ENCODE results near the gene TBC1D21.

TBC1D21 gene

DNA sequence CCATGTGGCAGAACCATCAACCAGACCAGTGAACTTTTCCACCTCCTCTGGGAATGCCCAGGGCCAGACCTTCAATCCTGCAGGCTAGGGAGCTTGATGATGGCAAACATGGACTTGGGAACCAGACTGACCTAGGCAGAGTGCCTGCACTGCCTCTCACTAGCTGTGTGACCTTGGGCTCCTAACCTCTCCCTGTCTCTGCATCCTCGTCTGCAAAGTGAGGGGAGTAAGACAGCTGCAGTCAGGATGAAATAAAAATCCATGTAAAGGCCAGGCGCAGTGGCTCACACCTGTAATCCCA is 35.4 kb downstream of the TBC1D21 start:
- DNase-seq (ENCODE audit: low spot score), result no peak

DNA sequence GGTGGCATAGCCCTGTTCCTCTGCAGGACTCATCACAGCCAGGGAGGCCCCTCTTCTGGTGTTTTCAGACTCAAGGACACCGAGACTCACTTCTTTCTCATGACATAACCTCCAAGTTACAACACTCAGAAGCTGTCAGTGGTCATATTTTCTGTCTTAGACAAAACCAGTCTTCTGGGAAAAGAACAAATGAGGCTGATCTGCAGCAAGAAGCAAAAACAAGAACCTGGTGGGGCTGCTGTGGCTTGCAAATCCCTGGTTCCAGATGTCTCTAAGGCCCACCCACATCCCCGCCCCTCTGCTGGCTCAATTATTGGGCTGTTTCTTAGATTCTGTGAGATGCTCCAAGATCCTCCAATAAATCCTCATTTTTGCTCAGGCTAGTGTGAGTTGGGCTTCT is 36.3 kb downstream of the TBC1D21 start:
- DNase-seq (ENCODE audit: low spot score), result no peak

DNA sequence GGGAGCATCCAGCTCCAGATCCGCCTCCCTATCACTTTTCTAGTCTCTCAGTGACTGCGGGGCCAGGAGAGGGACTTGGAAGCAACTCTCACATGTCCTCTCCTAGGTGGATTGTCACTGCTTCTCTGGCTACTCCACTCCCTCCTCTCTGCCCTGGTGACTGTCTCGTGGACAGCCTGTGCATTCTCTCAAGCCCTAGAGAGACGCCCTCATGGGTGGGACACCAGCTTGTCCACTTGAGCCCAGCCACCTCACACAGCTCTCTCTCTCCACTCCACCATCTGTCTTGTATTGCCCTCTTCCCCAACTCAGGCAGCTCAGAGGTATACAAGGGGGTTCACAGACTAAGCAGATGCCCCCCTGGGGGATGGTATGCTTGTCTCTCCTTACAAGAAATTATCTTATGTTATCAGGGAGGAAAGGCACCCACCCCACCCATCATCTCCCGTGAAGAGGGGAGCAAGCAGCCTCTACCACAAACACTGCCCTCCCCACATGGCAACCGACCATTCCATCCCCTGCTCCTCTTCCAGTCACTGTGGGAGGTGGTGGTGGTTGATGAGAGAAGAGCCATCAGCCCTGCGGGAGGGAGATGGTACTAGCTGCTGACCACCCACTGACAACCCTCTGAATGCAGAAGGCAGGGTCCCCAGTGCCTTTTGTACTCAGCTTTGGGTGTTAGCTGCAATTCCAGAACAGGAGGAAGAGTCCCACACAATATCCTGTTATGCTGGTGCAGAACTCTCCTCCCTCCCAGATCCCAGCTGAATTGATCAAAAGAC is 37.3 kb downstream of the TBC1D21 start:
- DNase-seq (ENCODE audit: low spot score), result no peak

DNA sequence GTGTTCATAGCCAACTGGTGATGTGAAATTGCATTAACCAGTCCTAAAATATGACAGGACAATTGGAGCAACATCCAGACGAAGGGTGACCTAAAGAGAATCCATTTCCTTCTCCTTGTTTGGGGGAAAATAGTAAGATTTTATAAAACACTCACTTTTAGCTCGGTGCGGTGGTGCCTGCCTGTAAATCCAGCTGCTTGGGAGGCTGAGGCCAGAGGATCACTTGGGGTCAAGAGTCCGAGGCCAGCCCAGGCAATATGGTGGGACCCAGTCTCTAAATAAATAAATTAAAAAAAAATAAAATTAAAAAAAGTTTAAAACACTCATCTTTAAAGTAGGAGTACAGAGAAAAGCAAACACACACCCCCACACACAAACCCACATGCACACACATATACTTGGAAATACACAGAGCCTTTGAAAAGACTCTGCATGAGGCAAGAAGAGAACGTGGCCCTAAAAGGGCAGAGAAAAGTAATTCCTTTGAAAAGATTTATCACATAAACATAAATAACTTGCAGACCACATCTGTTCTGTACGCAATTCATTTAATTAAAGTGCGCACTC is 38.7 kb downstream of the TBC1D21 start:
- DNase-seq (ENCODE audit: low spot score), result no peak

DNA sequence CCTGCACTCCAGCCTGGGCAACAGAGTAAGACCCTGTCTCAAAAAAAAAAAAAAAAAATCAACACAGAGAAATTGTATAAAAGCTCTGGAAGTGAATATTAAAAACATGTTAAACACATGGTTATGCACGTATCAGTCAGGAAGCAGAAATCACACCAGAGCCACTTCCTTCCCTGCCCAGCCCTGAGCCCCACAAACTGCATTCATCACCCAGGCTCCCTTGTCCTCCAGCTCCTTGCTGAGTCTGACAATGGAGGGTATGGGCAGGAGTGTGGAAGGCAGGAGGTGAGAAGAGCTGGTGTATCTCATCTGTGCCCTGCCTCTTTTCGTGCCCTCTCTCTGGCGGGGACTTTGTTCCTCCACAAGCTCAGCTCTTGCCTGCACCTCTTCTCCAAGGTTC is 40.8 kb downstream of the TBC1D21 start:
- DNase-seq (ENCODE audit: low spot score), result no peak

DNA sequence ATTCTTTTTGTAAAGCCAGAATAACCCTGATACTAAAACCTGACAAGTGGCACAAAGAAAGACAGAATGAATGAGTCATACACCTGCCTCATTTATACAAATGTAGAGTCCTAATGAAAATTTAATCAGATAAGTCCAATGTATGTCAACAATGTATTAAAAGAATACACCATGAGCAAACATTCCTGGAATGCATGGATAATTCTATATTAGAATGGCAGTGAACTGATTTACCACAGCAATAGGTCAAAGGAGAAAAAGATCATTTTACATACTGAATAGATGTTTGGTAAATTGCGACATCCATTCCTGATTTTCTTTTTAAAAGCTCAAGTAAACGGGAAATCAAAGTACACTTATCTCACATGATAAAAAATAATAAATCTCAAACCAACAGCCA is 41.7 kb downstream of the TBC1D21 start:
- DNase-seq (ENCODE audit: low spot score), result no peak

DNA sequence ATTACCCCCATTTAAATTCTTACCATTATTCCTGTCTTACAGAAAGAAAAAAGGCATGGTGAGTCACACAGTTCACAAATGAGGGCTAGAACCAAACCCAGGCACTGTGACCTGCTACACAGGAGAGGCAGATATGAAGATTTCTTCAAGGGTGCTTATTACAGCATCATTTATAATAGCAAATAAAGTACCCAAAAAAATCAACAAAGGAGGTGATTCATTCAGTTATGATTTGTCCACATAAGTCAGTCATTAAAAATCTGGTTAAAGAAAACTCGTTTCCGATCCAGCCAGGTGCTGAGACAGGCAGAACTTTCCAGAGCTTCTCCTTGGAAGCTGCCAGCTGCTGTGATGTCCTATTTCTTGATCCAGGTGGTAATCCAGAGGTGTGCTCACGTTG is 45.4 kb downstream of the TBC1D21 start:
- DNase-seq (ENCODE audit: low spot score), result no peak

DNA sequence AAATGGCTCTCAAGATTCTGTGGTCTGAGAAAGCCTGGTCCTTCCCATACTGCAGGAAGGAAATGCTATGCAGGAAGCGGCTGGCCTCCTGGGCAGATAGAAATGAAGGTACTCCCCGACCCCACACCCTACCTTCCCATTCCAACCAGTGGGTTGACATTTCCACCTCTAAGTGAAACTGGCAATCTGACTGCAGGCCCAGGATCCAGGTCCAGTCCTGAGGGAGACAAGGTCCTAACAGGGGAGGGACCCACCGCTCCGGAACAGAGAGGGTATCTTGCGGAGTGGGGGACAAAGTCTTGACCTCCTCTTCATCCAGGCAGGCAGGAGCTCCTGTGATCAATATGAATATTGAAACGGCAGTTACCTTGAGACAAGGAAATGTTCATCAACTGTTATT is 46.3 kb downstream of the TBC1D21 start:
- no peak for DNase-seq (ENCODE audit: low spot score)

DNA sequence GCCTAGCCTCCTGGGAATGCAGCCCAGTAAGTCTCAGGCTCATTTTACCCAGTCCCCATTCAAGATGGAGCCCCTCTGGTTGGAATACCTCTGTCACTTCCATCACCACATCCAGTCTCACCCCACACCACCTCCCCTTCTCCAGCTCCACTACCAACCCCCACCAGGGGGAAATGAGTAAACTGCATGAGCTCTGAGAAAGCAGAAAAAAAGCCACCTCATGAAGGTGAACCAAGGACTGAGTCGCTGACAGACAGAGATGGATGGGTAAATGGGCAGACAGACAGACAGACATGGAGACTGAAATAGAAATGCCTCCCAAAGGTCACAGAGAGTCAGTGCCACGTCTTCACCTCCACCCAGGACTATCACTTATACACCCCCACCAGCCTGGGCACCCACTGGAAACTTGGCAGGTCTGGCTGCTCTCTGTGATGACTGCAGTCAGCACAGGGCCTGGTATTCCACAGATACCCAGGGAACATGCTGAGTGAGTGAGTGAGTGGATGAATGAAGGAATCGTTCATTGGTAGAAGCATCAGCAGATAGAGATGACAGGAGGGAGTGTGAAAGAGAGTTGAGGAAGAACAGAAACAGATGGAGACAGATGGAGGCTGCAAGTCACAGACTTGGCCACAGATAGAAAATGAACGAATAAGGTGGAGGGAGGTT is 48.0 kb downstream of the TBC1D21 start:
- DNase-seq (ENCODE audit: low spot score), result no peak

DNA sequence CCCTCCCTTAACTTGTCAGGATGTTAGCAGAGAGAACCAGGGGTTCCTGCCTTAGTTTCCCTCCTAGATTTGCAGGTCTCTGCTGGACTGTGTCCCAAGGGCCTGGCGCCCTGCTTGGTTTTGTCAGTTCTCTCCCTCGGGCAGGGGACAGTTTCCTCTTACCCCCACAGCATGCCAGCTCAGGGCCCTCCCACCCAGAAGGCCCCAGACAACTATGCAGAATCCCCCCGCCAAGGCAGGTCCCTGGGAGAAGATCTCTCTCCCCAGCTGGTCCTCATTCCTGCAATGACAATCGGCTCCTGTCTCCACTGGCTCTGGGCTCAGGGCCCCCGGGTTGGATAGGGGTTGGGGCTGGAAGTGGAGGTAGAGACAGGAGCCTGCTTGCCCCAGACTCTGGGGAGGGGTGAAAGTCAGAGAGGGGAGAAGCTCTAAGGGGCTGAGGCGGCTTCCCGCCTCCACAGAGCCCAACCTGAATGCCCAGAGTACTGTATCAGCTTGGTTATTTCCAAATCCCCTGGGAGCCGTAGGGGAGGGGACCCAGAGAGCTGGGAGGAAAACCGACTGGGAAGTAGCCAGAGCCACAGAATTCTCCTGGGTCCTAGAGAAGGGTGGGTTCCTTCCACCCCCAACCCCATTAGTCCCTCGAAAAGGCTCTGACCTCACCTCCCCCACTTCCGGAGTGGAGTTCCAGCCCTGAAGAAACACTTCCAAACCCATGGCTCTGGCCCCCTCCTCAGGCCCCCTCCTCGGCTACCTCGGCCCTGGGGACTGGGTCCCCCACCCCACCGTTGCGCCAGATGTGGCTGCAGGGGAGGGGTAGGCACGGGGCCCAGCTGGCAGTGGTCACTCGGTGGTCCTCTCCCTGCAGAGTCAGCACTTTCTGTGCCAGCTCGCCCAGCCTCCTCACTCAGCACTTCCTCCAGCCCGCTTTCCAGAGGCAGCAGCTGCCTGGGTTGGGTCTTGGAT is 49.1 kb downstream of the TBC1D21 start:
- DNase-seq (ENCODE audit: low spot score), result peak; percentile 66

DNA sequence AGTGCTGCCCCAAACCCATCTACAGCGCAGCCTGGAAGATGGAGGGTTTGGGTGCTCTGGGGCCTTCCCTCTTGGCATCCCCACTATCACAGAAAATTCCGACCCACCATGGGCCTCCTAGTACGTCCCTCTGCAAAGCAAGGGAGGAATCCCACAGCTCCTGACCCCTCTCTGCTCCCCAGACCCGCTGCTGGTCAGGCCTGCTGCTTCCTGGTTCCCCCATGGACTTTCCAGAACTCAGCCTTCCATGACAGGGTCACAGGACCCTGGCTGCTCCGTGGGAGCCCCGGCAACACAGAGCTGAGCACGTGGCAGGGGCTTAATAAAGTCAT is 49.8 kb downstream of the TBC1D21 start:
- no peak for DNase-seq (ENCODE audit: low spot score)

DNA sequence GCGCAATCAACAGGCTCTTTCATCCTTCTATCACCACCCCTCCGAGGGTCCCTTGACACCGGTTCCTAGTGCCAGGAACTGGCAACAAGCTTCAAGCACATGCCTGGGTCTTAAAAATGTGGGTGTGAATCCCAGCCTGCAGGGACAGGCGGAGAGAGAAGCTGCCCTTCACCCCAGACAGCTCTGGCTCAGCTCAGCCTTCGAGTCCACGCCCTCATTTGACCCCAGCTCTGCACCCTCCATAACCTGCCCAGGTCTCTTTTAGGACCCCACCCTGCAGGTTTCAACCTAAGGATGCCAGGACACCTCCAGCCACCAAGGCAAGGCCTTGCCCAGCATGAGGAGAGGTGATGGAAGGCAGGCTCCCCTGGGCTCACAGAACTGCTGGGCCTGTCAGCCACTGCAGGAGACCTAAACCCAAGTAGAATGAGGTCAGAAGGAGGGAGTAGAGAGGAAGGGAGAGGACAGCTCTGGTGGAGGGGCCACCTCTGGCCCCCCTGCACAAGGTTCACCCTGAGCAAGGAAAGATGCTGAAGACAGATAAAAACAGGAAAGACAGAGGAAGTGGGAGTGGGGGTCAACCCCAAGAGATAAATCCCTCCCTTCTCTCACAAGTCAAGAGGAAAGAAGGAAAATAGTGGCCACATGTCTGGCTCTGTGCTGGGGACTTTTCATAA is 50.3 kb downstream of the TBC1D21 start:
- DNase-seq (ENCODE audit: low spot score), result no peak

DNA sequence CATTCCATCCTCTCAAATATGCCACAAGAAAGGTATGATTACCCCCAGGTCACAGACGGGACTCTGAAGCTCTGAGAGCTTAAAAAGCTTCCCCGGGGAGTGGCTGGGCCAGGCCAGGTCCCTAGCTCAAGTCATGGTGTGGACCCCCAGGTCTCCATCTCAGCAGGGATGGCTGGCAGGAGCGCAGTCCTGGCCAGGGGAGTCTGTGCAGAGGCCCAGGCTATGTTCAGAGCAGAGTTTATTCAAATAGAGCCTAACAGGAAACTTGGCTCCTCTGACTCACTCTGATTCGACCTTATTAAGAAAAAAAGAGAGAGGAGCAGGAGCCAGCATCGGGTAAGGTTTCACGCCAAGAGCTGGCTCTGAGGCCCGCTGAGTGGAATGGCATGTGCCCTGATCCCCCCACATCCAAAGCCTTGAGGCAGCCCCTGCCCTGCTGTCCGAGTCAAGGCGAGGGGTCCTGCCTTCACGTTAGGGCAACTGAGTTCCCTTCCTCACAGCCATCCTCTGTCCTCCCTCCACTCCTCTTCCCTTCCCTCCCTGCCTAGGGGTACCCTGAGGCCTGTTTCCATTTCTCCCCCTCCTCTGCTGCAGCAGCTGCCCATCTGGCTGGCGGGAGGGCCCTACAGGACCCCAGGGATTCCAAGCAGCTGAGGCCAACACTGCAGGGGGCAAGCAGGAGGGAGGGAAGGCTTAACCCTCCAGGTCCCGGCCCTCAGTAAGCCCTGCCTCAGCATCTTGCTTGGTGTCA is 51.0 kb downstream of the TBC1D21 start:
- peak; percentile 83 for DNase-seq (ENCODE audit: low spot score)

DNA sequence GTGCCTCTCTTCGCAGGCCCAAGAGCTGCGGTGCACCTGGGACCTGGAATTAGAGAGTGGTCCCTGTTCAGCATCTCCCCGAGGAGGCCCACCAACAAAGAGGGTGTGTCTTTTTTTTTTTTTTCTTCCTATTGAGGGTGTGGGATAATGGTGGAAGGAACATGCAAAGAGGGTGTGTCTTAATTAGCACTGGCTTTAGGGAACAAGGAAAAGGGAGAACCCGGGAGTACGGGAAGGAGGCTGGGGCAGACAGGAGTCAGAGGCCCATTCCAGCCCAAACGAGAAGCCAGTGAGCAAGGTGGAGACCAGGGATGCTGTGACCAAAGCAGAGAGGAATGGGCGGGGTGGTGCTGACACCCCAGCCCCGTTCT is 52.5 kb downstream of the TBC1D21 start:
- DNase-seq (ENCODE audit: low spot score), result no peak

DNA sequence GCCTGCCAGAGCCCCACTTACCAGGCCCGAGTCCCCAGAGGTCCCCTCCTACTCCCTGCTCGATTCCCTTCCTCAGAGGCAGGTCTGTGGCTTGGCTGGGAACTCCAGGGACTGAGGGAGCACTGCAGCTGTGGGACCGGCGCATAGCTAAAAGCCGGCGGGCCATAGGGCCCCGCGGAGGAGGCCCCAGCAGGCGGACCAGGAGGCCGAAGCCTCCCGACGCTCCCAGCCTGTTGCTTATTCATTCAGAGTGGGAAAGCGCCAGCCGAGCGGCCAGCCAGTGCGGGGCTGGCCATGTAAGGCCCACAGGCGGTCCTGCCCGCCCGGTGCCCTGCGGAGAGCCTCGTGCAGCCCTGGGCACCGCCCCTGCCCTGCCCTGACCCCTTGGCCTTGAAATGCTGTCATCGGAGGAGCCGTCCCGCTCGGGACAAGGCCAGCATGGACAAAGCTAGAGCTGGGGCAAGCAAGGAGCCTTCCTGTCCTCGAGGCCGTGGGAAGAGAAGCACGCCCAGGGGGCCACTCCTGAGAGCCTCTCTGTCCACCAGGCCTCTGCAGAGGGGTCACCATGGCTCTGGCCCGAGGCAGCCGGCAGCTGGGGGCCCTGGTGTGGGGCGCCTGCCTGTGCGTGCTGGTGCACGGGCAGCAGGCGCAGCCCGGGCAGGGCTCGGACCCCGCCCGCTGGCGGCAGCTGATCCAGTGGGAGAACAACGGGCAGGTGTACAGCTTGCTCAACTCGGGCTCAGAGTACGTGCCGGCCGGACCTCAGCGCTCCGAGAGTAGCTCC is 53.0 kb downstream of the TBC1D21 start, which contains the start of gene LOXL1:
LOXL1 (plus strand) TSS at position 244 of the 784 bp plus-strand sequence; CDS start at position 566, 322 bp downstream.
- peak; percentile 94 for DNase-seq (ENCODE audit: low spot score)

DNA sequence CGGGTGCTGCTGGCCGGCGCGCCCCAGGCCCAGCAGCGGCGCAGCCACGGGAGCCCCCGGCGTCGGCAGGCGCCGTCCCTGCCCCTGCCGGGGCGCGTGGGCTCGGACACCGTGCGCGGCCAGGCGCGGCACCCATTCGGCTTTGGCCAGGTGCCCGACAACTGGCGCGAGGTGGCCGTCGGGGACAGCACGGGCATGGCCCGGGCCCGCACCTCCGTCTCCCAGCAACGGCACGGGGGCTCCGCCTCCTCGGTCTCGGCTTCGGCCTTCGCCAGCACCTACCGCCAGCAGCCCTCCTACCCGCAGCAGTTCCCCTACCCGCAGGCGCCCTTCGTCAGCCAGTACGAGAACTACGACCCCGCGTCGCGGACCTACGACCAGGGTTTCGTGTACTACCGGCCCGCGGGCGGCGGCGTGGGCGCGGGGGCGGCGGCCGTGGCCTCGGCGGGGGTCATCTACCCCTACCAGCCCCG is 53.7 kb downstream of the TBC1D21 start:
- DNase-seq (ENCODE audit: low spot score), result peak; percentile 75

DNA sequence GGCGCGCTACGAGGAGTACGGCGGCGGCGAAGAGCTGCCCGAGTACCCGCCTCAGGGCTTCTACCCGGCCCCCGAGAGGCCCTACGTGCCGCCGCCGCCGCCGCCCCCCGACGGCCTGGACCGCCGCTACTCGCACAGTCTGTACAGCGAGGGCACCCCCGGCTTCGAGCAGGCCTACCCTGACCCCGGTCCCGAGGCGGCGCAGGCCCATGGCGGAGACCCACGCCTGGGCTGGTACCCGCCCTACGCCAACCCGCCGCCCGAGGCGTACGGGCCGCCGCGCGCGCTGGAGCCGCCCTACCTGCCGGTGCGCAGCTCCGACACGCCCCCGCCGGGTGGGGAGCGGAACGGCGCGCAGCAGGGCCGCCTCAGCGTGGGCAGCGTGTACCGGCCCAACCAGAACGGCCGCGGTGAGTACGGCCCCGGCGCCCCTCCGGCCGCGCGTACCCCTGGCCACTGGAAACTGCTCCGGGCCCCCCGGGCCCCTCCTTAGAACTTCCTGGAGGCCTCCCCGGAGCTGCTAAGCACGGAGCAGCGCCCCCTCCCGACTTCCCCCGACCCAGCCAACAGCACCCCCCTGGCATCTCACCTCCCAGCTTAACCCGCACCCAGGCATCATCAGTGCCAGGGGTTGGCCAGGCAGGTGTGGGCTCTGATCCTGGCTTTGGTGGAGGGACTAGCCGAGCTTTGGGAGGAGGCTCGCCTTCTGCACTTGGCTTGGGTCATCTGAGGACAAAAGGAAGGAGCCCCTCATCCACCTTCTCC is 54.3 kb downstream of the TBC1D21 start:
- peak; percentile 73 for DNase-seq (ENCODE audit: low spot score)

DNA sequence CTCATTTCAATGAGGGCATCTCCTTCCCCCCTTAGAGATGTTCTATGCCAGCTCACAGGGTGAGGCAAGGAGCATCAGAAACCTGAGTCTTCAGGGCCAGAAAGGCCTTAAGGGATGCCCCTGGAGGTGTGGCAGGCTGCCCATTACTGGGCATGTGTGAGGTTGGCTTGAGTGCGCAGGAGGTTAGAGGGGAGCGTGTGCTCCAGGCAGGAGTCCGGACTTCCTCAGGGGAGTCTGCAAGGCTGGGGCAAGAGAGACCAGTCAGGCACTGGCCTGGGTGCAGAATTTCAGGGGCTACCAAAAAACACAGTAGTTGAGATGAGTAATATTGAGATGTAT is 54.8 kb downstream of the TBC1D21 start:
- DNase-seq (ENCODE audit: low spot score), result no peak

DNA sequence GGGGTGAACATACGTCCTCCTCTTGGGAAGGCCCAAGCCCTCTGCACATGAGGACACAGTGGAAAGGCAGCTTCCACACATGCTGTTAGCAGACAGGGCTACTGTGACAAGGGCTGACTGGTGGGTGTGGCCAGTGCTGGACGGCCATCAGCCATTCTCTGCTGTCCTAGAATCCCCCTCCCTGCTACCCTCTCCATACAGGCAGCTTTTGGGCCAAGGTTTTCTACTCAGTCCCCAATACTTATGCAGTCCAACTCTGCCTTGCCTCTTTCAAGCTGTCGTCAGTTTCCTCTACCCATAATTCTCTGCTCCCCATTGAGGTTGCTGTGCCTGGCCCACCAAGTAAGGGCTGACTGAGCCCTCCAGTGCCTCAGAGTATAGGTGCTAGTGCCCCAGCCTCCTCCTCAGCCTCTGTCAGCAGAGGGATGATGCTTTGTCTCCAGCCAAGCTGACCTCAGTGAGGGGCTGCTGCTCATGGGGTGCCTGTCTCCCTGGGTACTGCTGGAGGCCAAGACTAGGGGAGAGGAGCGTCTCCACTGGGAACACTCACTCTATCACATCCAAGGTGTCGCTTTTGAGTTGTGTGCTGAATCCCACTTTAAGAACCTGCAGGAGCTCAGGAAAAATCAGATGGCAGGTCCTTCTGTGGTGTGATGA is 55.7 kb downstream of the TBC1D21 start:
- DNase-seq (ENCODE audit: low spot score), result peak; percentile 45
